Neuron (in vitro differentiated cells): ENCODE data around the gene NUP107.
A peak's percentile ranks its signal among the peaks of the same experiment; 100 is the strongest.
"Not testable (repeated sequence)": the region's sequence is repeated elsewhere in the genome, so short reads cannot be mapped to it uniquely, and the experiment has no call there.

Experiments
- H2AFZ ChIP-seq: one replicate; pipeline ENCODE4 v1.6.1; 2013; ENCODE audit warnings: low read depth, mild to moderate bottlenecking, inconsistent platforms, low read length, moderate library complexity
- H3K27me3 ChIP-seq: one replicate; pipeline ENCODE4 v1.6.1; 2013; ENCODE audit warnings: low read length; ENCODE audit not compliant: insufficient read depth
- H3K36me3 ChIP-seq: one replicate; pipeline ENCODE4 v1.6.1; 2013; ENCODE audit warnings: low read length; ENCODE audit not compliant: insufficient read depth
- H3K4me1 ChIP-seq: one replicate; pipeline ENCODE4 v1.6.1; 2013; ENCODE audit warnings: low read length; ENCODE audit not compliant: insufficient read depth
- H3K4me3 ChIP-seq: 2 replicates; pipeline ENCODE4 v1.5.1; 2013; ENCODE audit warnings: mild to moderate bottlenecking, low read length, moderate library complexity
- H3K9me3 ChIP-seq: one replicate; pipeline ENCODE4 v1.6.1; 2013; ENCODE audit warnings: low read length

NUP107 gene

GRCh38 chr12:68673788-68674187 is 13.0 kb upstream of the NUP107 start:
- peaks cover 3% of the 10 kb centered on the region for H3K4me1 ChIP-seq
- no peak overlapping the region for H3K4me3 ChIP-seq
- H2AFZ ChIP-seq: no peak overlapping the region

DNA sequence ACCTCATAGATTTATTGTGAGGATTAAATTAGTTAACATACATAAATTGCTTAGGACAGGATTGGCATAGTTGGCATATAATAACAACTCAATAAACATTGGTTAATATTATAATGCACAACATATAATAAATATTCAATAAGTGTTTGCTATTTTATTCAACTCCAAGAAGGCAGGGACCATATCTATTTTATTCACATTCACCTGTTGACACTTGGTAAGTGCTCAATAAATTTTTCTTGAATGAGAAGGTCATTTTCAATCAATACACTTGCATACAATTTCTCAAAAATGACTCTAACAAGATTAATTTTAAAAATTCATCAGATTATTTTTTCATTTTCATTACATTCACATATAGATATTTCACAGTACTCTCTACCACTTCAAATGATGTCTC is 12.4 kb upstream of the NUP107 start:
- Histone ChIP-seq H3K4me1 (peaks cover 3% of the 10 kb centered on the region), H2AFZ (no peak overlapping the region), H3K27me3 (no peaks in the 10 kb centered on the region), H3K36me3 (no peaks in the 10 kb centered on the region), H3K4me3 (no peak overlapping the region), H3K9me3 (no peaks in the 10 kb centered on the region)

More at GRCh38 chr12:68673788-68674187, 13.0 kb upstream of the NUP107 start:
- H3K9me3 ChIP-seq: no peaks in the 10 kb centered on the region
- H3K27me3 ChIP-seq: no peaks in the 10 kb centered on the region
- no peaks in the 10 kb centered on the region for H3K36me3 ChIP-seq

DNA sequence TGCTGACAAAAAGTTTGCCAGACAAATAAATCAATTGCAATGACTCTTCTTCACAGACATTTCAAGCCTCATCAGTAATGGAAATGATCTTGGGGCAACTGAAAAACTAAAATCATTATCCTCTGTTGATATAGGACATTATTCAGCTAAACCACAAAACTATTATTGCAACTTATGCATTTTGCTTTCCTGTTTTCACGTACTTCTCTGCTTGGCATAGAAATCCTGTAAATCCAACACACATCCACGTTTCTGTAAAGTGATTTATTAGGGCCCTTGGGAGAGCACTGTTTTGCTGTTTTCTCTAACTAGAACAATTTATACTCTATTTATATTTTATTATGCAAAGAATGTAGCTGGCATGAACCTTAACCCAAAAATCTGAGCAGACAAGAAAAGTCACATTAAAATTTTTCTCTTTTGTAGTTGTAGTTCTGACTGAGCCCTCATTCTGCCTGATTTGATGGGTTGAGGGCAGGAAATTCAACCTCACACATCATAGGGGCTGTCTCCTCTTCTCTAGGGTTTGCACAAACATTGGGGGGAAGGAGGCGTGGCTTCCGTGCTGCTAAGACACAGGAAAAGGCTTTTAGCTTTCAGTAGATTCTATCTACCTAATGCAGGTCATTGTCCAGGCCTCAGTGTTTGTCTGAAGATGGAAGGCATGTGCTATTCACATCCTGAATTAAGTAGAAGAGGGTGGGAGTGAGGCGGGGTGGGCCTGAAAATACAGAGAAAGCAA is 11.5 kb upstream of the NUP107 start:
- Histone ChIP-seq H3K4me1 (peaks cover 3% of the 10 kb centered on the region), H3K27me3 (no peaks in the 10 kb centered on the region), H2AFZ (no peak overlapping the region), H3K4me3 (no peak overlapping the region), H3K36me3 (no peaks in the 10 kb centered on the region), H3K9me3 (no peaks in the 10 kb centered on the region)

DNA sequence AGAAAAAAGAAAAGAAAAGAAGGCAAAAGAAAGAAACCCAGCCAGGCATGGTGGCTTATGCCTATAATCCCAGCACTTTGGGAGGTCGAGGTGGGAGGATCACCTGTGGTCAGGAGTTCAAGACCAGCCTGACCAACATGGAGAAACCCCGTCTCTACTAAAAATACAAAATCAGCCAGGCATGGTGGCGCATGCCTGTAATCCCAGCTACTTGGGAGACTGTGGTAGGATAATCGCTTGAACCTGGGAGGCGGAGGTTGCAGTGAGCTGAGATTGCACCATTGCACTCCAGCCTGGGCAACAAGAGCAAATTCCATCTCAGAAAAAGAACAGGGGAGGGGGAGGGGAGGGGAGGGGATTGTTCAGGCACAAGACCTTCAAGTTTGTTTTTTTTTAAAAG is 9.9 kb upstream of the NUP107 start:
- H3K4me3 ChIP-seq, H3K4me1 ChIP-seq, H3K27me3 ChIP-seq, H2AFZ ChIP-seq, H3K36me3 ChIP-seq, H3K9me3 ChIP-seq: not testable (repeated sequence)

GRCh38 chr12:68686262-68686594 is 550 bp upstream of the NUP107 start:
- H3K27me3 ChIP-seq: no peaks in the 10 kb centered on the region
- no peaks in the 10 kb centered on the region for H3K9me3 ChIP-seq
- H3K4me3 ChIP-seq: peak overlapping the region; percentile 64
- H2AFZ ChIP-seq: peak overlapping the region; percentile 84
- H3K36me3 ChIP-seq: peaks cover 5% of the 10 kb centered on the region
- peaks cover 16% of the 10 kb centered on the region for H3K4me1 ChIP-seq

DNA sequence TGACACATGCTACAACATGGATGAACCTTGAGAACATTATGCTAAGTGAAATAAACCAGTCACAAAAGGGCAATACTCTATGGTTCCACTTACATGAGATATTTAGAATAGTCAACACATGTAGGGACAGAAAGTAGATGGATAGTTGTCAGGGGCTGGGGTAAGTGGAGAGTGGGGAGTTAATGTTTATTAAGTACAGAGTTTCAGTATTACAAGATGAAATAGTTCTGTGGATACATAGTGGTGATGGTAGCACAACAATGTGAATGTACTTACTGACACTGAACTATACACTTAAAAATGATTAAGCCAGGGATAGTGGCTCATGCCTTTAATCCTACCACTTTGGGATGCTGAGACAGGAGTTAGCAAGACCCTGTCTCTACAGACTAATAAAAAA is 8.7 kb downstream of the NUP107 start:
- Histone ChIP-seq H3K36me3 (peaks cover 76% of the 10 kb centered on the region), H3K4me3 (no peak overlapping the region), H3K4me1 (no peaks in the 10 kb centered on the region), H3K27me3 (no peaks in the 10 kb centered on the region), H2AFZ (no peak overlapping the region), H3K9me3 (no peaks in the 10 kb centered on the region)

DNA sequence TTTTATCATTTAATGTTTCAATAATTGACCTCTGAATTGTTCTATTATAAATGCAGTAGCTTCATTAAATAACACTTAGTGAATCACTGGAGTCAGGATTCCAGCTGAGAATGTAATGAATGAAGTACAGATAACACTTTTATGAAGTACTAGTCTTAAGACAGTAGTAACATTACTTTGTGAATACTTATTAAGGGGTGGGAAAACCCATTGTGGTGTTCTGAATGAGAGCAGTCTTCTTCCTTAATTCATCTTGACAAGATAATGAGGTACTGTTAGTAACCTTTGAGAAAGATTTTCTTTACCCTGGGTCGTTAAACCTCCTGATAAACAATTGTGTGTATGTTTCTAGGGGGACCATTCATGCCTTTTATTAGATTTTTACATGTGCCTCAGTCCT is 12.7 kb downstream of the NUP107 start:
- Histone ChIP-seq H3K4me1 (no peaks in the 10 kb centered on the region), H2AFZ (no peak overlapping the region), H3K9me3 (no peaks in the 10 kb centered on the region), H3K4me3 (no peak overlapping the region), H3K36me3 (peaks cover 76% of the 10 kb centered on the region), H3K27me3 (no peaks in the 10 kb centered on the region)

GRCh38 chr12:68727776-68728175 is 41.0 kb downstream of the NUP107 start:
- Histone ChIP-seq H3K4me3 (no peak overlapping the region), H3K27me3 (no peaks in the 10 kb centered on the region), H3K4me1 (no peaks in the 10 kb centered on the region), H3K36me3 (peaks cover 46% of the 10 kb centered on the region), H2AFZ (no peak overlapping the region), H3K9me3 (no peaks in the 10 kb centered on the region)

DNA sequence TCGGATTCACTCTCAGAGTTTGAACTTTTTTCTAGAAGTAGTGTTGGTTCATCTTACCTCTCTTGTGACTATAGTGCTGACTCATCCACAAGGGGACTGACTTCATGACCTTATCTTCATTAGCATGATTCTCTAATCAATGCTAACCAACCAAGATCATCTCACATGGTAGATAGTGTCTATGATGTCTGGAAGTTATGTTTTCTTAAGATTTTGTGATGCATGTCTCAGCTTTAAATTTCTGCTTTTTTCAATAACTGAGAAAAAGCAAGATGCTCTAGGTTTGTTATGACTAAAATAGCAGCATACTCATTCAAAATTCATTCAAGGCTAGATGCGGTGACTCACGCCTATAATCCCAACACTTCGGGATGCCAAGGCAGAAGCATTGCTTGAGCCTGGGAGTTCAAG is 46.9 kb downstream of the NUP107 start:
- Histone ChIP-seq H3K4me3 (no peak overlapping the region), H2AFZ (no peak overlapping the region), H3K36me3 (peaks cover 70% of the 10 kb centered on the region), H3K9me3 (no peaks in the 10 kb centered on the region), H3K27me3 (no peaks in the 10 kb centered on the region), H3K4me1 (no peaks in the 10 kb centered on the region)

- H3K36me3 ChIP-seq: peaks cover 58% of the 10 kb centered on the region
- no peaks in the 10 kb centered on the region for H3K4me1 ChIP-seq
- H2AFZ ChIP-seq: no peak overlapping the region
Measured at GRCh38 chr12:68739891-68740290, 53.1 kb downstream of the NUP107 start.

DNA sequence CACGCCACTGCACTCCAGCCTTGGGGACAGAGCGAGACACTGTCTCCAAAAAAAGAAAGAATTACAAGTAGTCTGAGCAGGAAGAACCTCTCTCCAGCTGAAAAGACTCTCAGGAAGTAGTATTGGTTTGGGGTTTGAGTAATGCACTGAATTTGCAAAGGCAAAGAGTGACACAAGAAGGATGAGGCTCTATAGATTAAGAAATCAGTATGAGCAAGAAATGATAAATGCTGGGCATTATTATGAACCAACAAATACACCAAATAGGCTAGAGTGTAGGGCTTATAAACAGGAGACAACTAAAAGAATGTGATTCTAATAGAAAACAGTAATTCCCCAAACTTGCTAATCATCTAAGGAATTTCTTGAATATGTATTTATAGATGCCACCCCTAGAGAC is 56.6 kb downstream of the NUP107 start:
- peaks cover 17% of the 10 kb centered on the region for H3K4me1 ChIP-seq
- H3K27me3 ChIP-seq: no peaks in the 10 kb centered on the region
- H3K36me3 ChIP-seq: peaks cover 32% of the 10 kb centered on the region
- H3K9me3 ChIP-seq: no peaks in the 10 kb centered on the region
- H3K4me3 ChIP-seq: no peak overlapping the region
- no peak overlapping the region for H2AFZ ChIP-seq

More at GRCh38 chr12:68739891-68740290, 53.1 kb downstream of the NUP107 start:
- Histone ChIP-seq H3K9me3 (no peaks in the 10 kb centered on the region), H3K27me3 (no peaks in the 10 kb centered on the region), H3K4me3 (no peak overlapping the region)

DNA sequence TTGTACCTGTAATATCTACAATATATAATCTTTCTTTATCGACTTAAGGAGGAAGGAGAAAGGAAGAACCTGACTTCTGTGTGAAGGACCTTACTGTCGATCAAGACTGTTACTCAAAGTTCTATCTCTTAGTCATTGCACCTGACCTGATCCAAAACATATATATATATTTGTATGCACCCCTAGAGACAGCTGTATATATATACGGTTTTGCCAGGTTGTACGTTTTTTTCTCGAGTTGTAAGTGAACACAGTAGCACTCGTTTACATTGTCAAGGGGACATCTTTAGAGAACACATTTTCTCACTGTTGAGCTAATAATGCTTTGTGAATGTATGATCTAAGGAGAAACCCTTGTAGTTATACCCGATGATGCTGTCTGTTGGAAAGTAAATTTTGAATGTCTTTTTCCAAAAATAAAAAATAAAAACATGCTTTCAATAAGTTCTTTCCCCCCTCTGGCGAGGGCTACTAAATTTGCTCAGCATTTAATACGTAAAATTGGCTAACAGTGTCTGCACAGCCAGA is 58.7 kb downstream of the NUP107 start:
- Histone ChIP-seq H3K27me3 (no peaks in the 10 kb centered on the region), H3K4me3 (peak overlapping the region; percentile 89), H3K36me3 (peaks cover 24% of the 10 kb centered on the region), H3K4me1 (peaks cover 17% of the 10 kb centered on the region), H2AFZ (peak overlapping the region; percentile 93), H3K9me3 (no peaks in the 10 kb centered on the region)

DNA sequence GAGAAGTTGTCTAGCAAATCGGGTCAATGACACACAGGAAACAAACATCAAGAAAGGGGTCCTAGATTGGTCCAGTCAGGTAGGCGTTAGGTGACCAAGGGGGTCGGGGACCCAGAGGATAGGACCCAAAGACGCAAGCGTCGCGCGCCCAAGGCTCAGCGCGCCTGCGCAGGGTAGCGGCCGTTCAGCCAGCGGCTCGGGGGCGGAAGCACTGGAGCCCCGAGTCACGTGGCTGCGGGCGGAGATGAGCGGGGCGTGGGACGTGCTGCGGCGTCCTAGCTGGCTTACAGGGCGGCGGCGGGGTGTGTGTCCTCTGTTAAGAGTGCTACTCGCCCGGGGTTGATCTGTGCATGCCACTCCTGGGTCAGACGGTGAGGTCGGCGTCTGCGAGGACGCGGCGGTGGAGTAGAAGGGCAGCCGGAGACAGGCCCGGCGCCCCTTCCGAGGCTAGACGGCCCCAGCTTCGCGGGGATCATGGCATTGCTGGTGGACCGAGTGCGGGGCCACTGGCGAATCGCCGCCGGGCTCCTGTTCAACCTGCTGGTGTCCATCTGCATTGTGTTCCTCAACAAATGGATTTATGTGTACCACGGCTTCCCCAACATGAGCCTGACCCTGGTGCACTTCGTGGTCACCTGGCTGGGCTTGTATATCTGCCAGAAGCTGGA is 59.3 kb downstream of the NUP107 start, which contains the start of gene SLC35E3:
Gene SLC35E3, plus strand, starts transcription at position 273 of the 668 bp plus-strand sequence. Its CDS starts 202 bp downstream, at position 475.
- Histone ChIP-seq H3K27me3 (no peaks in the 10 kb centered on the region), H3K4me3 (peak within 1 kb of the TSS; percentile 89), H3K9me3 (no peaks in the 10 kb centered on the region), H3K36me3 (peaks cover 28% of the 10 kb centered on the region), H3K4me1 (peaks cover 17% of the 10 kb centered on the region), H2AFZ (peak within 1 kb of the TSS; percentile 93)
